ENCODE data around the gene FOCAD. TPM values are rescaled to one million over a fixed set of nuclear protein-coding genes. Genes with fewer than 3 reads are reported as not detected.

Gene FOCAD
- total and polyA plus RNA-seq, 7 experiments from 2014 or later = 12.8 to 33.7 (median 18.3) TPM

DNA sequence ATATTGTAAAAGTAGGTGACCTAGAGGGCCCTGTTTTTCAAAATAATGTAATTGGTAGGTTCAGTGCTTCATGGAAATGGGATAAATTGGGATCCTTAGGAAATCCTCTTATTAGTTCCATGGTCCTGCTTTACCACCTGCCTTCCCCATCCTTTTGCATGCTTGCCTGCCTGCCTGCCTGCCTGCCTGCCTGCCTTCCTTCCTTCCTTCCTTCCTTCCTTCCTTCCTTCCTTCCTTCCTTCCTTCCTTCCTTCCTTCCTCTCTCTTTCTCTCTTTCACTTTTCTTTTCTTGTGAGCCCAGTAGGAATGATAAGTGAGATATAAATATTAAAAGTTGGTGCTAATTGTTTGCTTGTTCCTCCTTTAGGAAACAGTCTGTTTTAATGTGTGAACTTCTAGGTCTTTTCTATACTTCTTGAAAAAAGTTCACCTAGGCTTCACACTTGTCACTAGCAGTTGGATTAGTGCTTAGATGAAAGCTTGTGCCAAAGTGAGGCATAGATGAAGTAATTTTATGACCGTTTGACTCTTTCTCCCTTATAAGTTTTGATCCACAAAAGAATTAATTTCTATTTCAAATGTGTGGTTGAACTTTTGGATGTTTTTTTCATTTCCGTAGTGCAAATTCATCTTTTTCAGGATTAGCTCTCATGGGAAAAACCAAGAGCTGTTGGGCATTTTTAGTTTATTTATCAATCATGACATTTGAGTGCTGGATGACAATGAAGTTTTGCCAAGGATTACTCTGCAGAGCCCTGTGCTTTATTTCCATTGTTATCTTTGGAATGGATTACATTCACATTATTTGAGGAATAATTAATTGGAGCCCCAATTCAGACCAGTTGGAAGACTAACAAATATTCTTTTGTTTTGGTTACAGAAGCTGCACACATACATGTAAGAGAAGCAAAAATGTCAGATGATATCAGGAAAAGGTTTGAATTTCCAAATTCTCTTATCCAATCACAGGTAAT is 30.7 kb downstream of the FOCAD start:
- CTCF ChIA-PET = no interaction called here
- H3K27ac Mint-ChIP-seq = peak overlapping the region in 3 of 9 donors; percentile 16 to 77 (median 37)

DNA sequence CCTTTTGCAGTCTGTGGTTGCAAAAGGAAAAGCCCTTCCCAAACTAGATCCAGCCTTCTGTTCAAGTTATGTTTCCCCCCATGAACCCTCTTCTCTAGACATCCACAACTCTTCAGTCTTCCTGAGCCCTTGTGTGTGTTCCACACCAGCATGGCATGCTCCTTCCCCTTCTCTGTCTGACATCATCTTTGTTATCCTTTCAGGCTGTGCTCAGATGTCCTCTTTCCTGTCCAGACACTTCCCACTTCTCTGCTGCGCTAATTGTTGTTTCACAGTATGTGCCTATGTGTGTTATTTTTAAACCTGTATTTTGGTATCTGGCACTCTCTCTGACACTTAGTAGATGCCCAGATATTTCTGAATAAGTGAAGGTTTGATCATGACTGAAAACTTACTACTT is 38.2 kb downstream of the FOCAD start:
- Histone ChIP-seq H3K4me3 (ENCODE audit: low read length) (no peak overlapping the region), H3K4me1 (ENCODE audit: control insufficient read depth in 2 of 2, insufficient read depth in 2 of 2, low read length in 2 of 2) (no peaks in the 10 kb centered on the region), H3K27me3 (ENCODE audit: control insufficient read depth in 2 of 2, insufficient read depth in 2 of 2, low read length in 2 of 2) (no peaks in the 10 kb centered on the region), H3K27ac (ENCODE audit: low read depth, low read length) (no peak overlapping the region), H3K36me3 (ENCODE audit: control insufficient read depth in 2 of 3, insufficient read depth in 3 of 3, low read length in 3 of 3) (peaks cover 0 to 3% (median 0%) of the 10 kb centered on the region in 3 experiments), H3K9me3 (ENCODE audit: control insufficient read depth in 2 of 3, low read length in 3 of 3) (no peaks in the 10 kb centered on the region)
- Mint-ChIP-seq H3K4me3 (no peak overlapping the region), H3K36me3 (peaks cover 18 to 65% (median 42%) of the 10 kb centered on the region in 5 donors), H3K27ac (peak overlapping the region in 5 of 9 donors; percentile 32 to 73 (median 39)), H3K27me3 (no peaks in the 10 kb centered on the region), H3K4me1 (peaks cover 19 to 38% (median 27%) of the 10 kb centered on the region in 7 donors), H3K9me3 (peaks cover 0 to 7% (median 0%) of the 10 kb centered on the region in 11 donors)
- DNase-seq (no peak), ATAC-seq (no peak)
- intact Hi-C loops (cut with micrococcal nuclease) = no loop called here
- ChIA-PET POLR2A (no interaction called here), CTCF (no interaction called here)

More for the DNA sequence above, 30.7 kb downstream of the FOCAD start:
- ATAC-seq (no peak), DNase-seq (no peak)
- Mint-ChIP-seq H3K4me3 (peak overlapping the region in 1 of 10 donors; percentile 4), H3K27me3 (no peaks in the 10 kb centered on the region), H3K36me3 (peaks cover 5 to 48% (median 27%) of the 10 kb centered on the region in 5 donors), H3K4me1 (peaks cover 3 to 25% (median 20%) of the 10 kb centered on the region in 7 donors), H3K9me3 (peaks cover 0 to 2% (median 0%) of the 10 kb centered on the region in 11 donors)
- POLR2A ChIA-PET = no interaction called here
- H3K27me3 ChIP-seq (ENCODE audit: control insufficient read depth in 2 of 2, insufficient read depth in 2 of 2, low read length in 2 of 2) = no peaks in the 10 kb centered on the region
- intact Hi-C loops (cut with micrococcal nuclease) = no loop called here
- no peaks in the 10 kb centered on the region for H3K36me3 ChIP-seq (ENCODE audit: control insufficient read depth in 2 of 3, insufficient read depth in 3 of 3, low read length in 3 of 3)
- H3K9me3 ChIP-seq (ENCODE audit: control insufficient read depth in 2 of 3, low read length in 3 of 3) = no peaks in the 10 kb centered on the region
- no peak overlapping the region for H3K4me3 ChIP-seq (ENCODE audit: low read length)
- H3K27ac ChIP-seq (ENCODE audit: low read depth, low read length) = no peak overlapping the region
- H3K4me1 ChIP-seq (ENCODE audit: control insufficient read depth in 2 of 2, insufficient read depth in 2 of 2, low read length in 2 of 2) = no peaks in the 10 kb centered on the region

DNA sequence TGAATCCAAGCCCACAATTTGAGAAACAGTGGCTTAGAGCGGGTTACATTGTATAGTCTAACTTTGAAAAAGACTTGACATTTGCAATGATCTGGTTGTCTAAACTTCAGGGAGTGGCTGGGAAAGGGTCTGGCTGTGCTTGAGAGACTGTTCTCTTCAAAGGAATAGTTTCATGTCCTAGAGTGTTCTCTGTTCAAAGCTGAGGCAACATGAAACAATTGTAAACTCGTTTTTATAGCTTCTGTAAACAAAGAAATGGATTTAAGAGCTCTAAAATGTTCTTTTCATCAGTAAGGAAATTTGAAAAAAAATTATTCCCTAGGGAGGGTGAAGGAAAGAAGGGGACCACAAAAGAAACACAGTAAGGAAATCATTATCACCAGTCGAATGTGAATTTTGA is 41.6 kb downstream of the FOCAD start:
- peaks cover 19 to 39% (median 30%) of the 10 kb centered on the region in 7 donors for H3K4me1 Mint-ChIP-seq

DNA sequence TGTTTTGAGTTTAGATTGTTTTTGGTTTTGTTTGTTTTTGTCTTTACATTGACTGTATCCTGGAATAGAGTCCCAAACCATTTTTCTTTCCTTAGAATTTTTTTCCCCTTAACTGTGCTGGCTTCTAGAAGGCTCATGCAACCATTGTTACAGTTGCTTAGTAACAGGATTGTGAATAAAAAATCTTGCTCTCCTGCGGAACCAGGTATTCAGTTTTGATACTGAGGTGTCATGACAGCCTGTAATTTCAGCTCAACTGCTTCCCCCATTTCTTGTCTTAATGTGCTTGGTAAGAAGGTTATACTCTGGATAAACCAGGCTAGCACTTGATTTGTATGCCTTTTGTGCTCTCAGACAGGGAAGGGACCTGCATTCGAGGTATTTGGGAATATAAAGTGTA is 42.1 kb downstream of the FOCAD start:
- DNase-seq (peak in 1 of 9 donors; percentile 1), ATAC-seq (no peak)
- peak overlapping the region in 3 of 9 donors; percentile 28 to 66 (median 41) for H3K27ac Mint-ChIP-seq

More for the DNA sequence above, 41.6 kb downstream of the FOCAD start:
- Histone ChIP-seq H3K27ac (ENCODE audit: low read depth, low read length) (no peak overlapping the region), H3K4me3 (ENCODE audit: low read length) (no peak overlapping the region), H3K36me3 (ENCODE audit: control insufficient read depth in 2 of 3, insufficient read depth in 3 of 3, low read length in 3 of 3) (peaks cover 0 to 3% (median 0%) of the 10 kb centered on the region in 3 experiments), H3K27me3 (ENCODE audit: control insufficient read depth in 2 of 2, insufficient read depth in 2 of 2, low read length in 2 of 2) (no peaks in the 10 kb centered on the region), H3K9me3 (ENCODE audit: control insufficient read depth in 2 of 3, low read length in 3 of 3) (no peaks in the 10 kb centered on the region), H3K4me1 (ENCODE audit: control insufficient read depth in 2 of 2, insufficient read depth in 2 of 2, low read length in 2 of 2) (no peaks in the 10 kb centered on the region)
- POLR2A ChIA-PET = no interaction called here
- DNase-seq (no peak), ATAC-seq (no peak)
- H3K9me3 Mint-ChIP-seq = peaks cover 0 to 7% (median 0%) of the 10 kb centered on the region in 11 donors
- peak overlapping the region in 4 of 9 donors; percentile 28 to 66 (median 42) for H3K27ac Mint-ChIP-seq
- no peaks in the 10 kb centered on the region for H3K27me3 Mint-ChIP-seq
- peak overlapping the region in 9 of 10 donors; percentile 1 to 78 (median 47) for H3K4me3 Mint-ChIP-seq
- peaks cover 14 to 59% (median 31%) of the 10 kb centered on the region in 5 donors for H3K36me3 Mint-ChIP-seq
- CTCF ChIA-PET = no interaction called here
- intact Hi-C loops (cut with micrococcal nuclease) = loop anchor here in 1 of 2 donors (5.0 kb wide), 1 partner anchor 303 kb away; no protein-coding TSS in a partner anchor

DNA sequence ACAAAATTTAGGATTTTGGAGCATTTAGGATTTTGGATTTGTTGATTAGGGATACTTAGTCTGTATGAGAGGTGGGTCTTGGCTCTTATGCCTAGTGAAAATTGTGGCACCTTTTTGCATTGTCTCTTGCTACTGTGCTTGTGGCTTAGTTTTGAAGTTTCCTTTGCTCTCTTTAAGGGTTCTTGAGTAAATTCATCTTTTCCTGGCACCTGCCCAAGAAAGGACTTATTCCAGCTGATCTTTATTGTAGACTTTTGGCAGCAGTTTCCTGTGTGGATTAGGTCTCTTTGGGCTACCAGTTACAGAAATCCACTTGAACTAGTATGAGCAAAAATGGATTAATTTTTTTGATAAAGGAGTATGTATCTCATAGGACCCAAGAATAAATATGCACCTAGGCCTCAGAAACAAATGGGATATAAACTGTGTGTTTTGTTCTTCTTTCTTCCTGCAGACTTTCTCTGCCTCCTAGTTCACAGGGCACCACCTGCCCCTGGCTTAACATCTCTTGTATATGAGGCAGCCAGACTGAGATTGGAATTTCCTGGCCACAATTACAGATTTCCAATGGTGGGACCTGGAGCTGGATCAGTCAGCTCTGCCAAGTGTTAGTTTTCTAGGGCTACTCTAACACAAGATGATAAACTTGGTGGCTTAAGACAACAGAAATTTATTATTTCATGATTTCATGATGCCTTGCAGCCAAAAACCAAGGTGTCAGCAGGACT is 44.6 kb downstream of the FOCAD start:
- Mint-ChIP-seq H3K4me1 (peaks cover 17 to 37% (median 28%) of the 10 kb centered on the region in 7 donors), H3K27ac (no peak overlapping the region), H3K9me3 (no peaks in the 10 kb centered on the region), H3K36me3 (peaks cover 8 to 52% (median 29%) of the 10 kb centered on the region in 5 donors), H3K27me3 (no peaks in the 10 kb centered on the region), H3K4me3 (no peak overlapping the region)
- Histone ChIP-seq H3K27me3 (ENCODE audit: control insufficient read depth in 2 of 2, insufficient read depth in 2 of 2, low read length in 2 of 2) (no peaks in the 10 kb centered on the region), H3K4me3 (ENCODE audit: low read length) (no peak overlapping the region), H3K27ac (ENCODE audit: low read depth, low read length) (no peak overlapping the region), H3K9me3 (ENCODE audit: control insufficient read depth in 2 of 3, low read length in 3 of 3) (no peaks in the 10 kb centered on the region), H3K4me1 (ENCODE audit: control insufficient read depth in 2 of 2, insufficient read depth in 2 of 2, low read length in 2 of 2) (no peaks in the 10 kb centered on the region), H3K36me3 (ENCODE audit: control insufficient read depth in 2 of 3, insufficient read depth in 3 of 3, low read length in 3 of 3) (no peaks in the 10 kb centered on the region)
- ChIA-PET POLR2A (no interaction called here), CTCF (interaction anchor here (0.7 kb wide), 1 partner anchor 738 kb away, joined by 3 read pairs; no protein-coding TSS in a partner anchor)
- intact Hi-C loops (cut with micrococcal nuclease) = loop anchor here in 1 of 2 donors (5.0 kb wide), 1 partner anchor 306 kb away; no protein-coding TSS in a partner anchor
- DNase-seq (no peak), ATAC-seq (no peak)

More for the DNA sequence above, 42.1 kb downstream of the FOCAD start:
- no peaks in the 10 kb centered on the region for H3K9me3 ChIP-seq (ENCODE audit: control insufficient read depth in 2 of 3, low read length in 3 of 3)
- H3K4me1 ChIP-seq (ENCODE audit: control insufficient read depth in 2 of 2, insufficient read depth in 2 of 2, low read length in 2 of 2) = no peaks in the 10 kb centered on the region
- H3K4me1 Mint-ChIP-seq = peaks cover 18 to 37% (median 29%) of the 10 kb centered on the region in 7 donors
- ChIA-PET CTCF (no interaction called here), POLR2A (no interaction called here)
- intact Hi-C loops (cut with micrococcal nuclease) = loop anchor here in 1 of 2 donors (5.0 kb wide), 1 partner anchor 304 kb away; no protein-coding TSS in a partner anchor
- no peak overlapping the region for H3K27ac ChIP-seq (ENCODE audit: low read depth, low read length)
- H3K27me3 ChIP-seq (ENCODE audit: control insufficient read depth in 2 of 2, insufficient read depth in 2 of 2, low read length in 2 of 2) = no peaks in the 10 kb centered on the region
- H3K9me3 Mint-ChIP-seq = peaks cover 0 to 6% (median 0%) of the 10 kb centered on the region in 11 donors
- H3K4me3 Mint-ChIP-seq = peak overlapping the region in 7 of 10 donors; percentile 1 to 78 (median 51)
- H3K4me3 ChIP-seq (ENCODE audit: low read length) = no peak overlapping the region
- peaks cover 0 to 3% (median 0%) of the 10 kb centered on the region in 3 experiments for H3K36me3 ChIP-seq (ENCODE audit: control insufficient read depth in 2 of 3, insufficient read depth in 3 of 3, low read length in 3 of 3)
- H3K36me3 Mint-ChIP-seq = peaks cover 11 to 56% (median 28%) of the 10 kb centered on the region in 5 donors
- no peaks in the 10 kb centered on the region for H3K27me3 Mint-ChIP-seq

DNA sequence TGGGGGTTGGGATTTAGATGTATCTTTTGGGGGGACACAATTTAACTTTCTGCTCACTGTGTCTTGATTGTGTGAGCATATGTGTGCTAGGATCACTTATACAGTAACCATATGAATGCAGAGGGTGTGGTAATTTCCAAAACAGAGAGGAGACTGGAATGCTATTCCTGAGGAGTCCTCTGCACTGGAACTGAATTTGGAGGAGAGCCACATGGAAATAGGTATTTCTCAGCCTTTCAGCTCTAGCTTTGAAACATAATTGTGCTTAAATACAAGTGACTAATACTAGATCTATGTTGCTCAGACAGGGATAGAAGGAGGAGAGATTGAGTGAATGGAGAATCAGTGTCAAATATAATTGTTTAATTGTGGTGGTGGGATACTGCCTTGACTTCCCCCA is 45.5 kb downstream of the FOCAD start:
- ATAC-seq (no peak), DNase-seq (no peak)
- POLR2A ChIA-PET = no interaction called here
- H3K9me3 Mint-ChIP-seq = no peaks in the 10 kb centered on the region
- CTCF ChIA-PET = no interaction called here
- Histone ChIP-seq H3K36me3 (ENCODE audit: control insufficient read depth in 2 of 3, insufficient read depth in 3 of 3, low read length in 3 of 3) (no peaks in the 10 kb centered on the region), H3K4me1 (ENCODE audit: control insufficient read depth in 2 of 2, insufficient read depth in 2 of 2, low read length in 2 of 2) (no peaks in the 10 kb centered on the region), H3K27me3 (ENCODE audit: control insufficient read depth in 2 of 2, insufficient read depth in 2 of 2, low read length in 2 of 2) (no peaks in the 10 kb centered on the region), H3K9me3 (ENCODE audit: control insufficient read depth in 2 of 3, low read length in 3 of 3) (no peaks in the 10 kb centered on the region), H3K4me3 (ENCODE audit: low read length) (no peak overlapping the region), H3K27ac (ENCODE audit: low read depth, low read length) (no peak overlapping the region)
- H3K4me3 Mint-ChIP-seq = no peak overlapping the region
- intact Hi-C loops (cut with micrococcal nuclease) = loop anchor here in 1 of 2 donors (5.0 kb wide), 1 partner anchor 307 kb away; no protein-coding TSS in a partner anchor
- no peak overlapping the region for H3K27ac Mint-ChIP-seq
- H3K4me1 Mint-ChIP-seq = peaks cover 16 to 37% (median 28%) of the 10 kb centered on the region in 7 donors
- H3K27me3 Mint-ChIP-seq = no peaks in the 10 kb centered on the region
- H3K36me3 Mint-ChIP-seq = peaks cover 7 to 43% (median 26%) of the 10 kb centered on the region in 5 donors
